A549 (cell line): Measurements from ENCODE around the gene ABHD13.

Experiments used
- CTCF ChIP-seq: fragments of >200 bp; sonication (Bioruptor Twin); formaldehyde crosslinking; IDR thresholded peaks from 3 replicates; pipeline ENCODE4 v1.5.1; 2016
- EP300 ChIP-seq, 2 experiments: fragments of >200 bp; sonication (Bioruptor Twin); formaldehyde crosslinking; IDR thresholded peaks; 2 replicates in 1 of 2; 3 replicates in 1 of 2; pipeline ENCODE4 v1.6.1; 2016 to 2017

DNA sequence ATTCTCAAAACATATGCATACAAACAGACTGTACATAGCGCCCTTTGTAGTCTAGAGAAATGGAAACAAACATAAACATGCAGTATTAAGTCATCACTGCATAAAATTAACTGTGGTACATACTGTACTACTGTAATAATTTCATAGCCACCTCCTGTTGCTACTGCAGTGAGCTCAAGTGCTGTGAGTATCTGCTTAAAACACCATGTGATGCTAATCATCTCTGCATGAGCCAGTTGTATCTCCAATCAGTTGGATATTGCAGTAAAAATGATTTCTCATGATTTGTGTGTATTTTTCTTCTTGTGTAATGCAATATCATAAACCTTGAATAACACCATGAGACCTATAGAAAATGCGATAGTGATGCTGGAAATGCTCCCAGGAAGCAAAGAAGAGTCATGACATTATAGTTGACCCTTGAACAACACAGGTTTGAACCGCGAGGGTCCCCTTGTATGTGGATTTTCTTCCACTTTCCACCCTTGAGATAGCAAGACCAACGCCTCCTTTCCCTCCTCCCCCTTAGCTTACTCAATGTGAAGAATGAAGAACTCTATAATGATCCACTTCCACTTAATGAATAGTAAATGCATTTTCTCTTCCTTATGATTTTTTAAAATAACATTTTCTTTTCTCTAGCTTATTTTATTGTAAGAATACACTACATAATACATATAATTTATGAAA is 55.4 kb downstream of the ABHD13 start:
- TF ChIP-seq CTCF (no peak), EP300 (IDR thresholded peaks at IDR 0.05) (no peak)
